Esophagus muscularis mucosa (tissue), 4 donors: ENCODE results near the gene FTH1. TPM values are rescaled to one million over a fixed set of nuclear protein-coding genes. Genes with fewer than 3 reads are reported as not detected.

Experiments used
- DNase-seq: peaks from one replicate; pipeline ENCODE4 v3.0.0-alpha.2; 2017; ENCODE audit errors: extremely low spot score
- H3K27ac ChIP-seq, 4 donors: fragments of 200-600 bp; sonication (generic); replicated peaks in 1 of 4; 1 replicate in 3 of 4; 2 replicates in 1 of 4; pipeline ENCODE4 v1.5.1; 2016 to 2019; ENCODE audit warnings: mild to moderate bottlenecking in 1 of 4
- H3K27me3 ChIP-seq, 4 donors: fragments of 200-600 bp; sonication (generic); one replicate each; pipeline versions ENCODE4 v1.5.1 to v1.6.0; 2016 to 2019
- H3K36me3 ChIP-seq, 4 donors: fragments of 200-600 bp; sonication (generic); one replicate each; pipeline ENCODE4 v1.5.1; 2016 to 2019
- H3K4me1 ChIP-seq, 4 donors: fragments of 200-600 bp; sonication (generic); one replicate each; pipeline ENCODE4 v1.5.1; 2016 to 2019
- H3K4me3 ChIP-seq, 4 donors: fragments of 200-600 bp; sonication (generic); 1 replicate in 2 of 4; 2 replicates in 2 of 4; pipeline ENCODE4 v1.5.1; 2016 to 2019; ENCODE audit warnings: mild to moderate bottlenecking in 4 of 4, moderate library complexity in 1 of 4
- H3K9me3 ChIP-seq, 4 donors: fragments of 200-600 bp; sonication (generic); 1 replicate in 3 of 4; 2 replicates in 1 of 4; pipeline ENCODE4 v1.5.1; 2016 to 2019
- CTCF ChIP-seq, 3 experiments: fragments of 200-600 bp in 2 of 3; fragments of 450-650 bp in 1 of 3; sonication (generic) in 2 of 3; IDR thresholded peaks; one replicate each; pipeline ENCODE4 v1.5.1; 2017 to 2019; ENCODE audit warnings: antibody characterized with exemption in 3 of 3, mild to moderate bottlenecking in 2 of 3, moderate library complexity in 1 of 3
- EP300 ChIP-seq: sonication (generic); formaldehyde crosslinking; IDR thresholded peaks from one replicate; pipeline ENCODE4 v1.6.1; 2017; ENCODE audit warnings: antibody characterized with exemption
- POLR2A ChIP-seq: fragments of 450-650 bp; IDR thresholded peaks from one replicate; pipeline ENCODE4 v1.6.1; 2017; ENCODE audit warnings: antibody characterized with exemption, moderate library complexity, mild to moderate bottlenecking, low read depth
- POLR2AphosphoS5 ChIP-seq, 2 donors: sonication (generic); formaldehyde crosslinking; IDR thresholded peaks; one replicate each; pipeline ENCODE4 v1.6.1; 2017; ENCODE audit warnings: antibody characterized with exemption in 2 of 2
- whole genome bisulfite sequencing: methylation state at CpG from one replicate; pipeline ENCODE4 v1.1.5; 2018; 5-methylcytosine and 5-hydroxymethylcytosine counted together
- intact Hi-C: fragments of 100-400 bp; cut with DNase I; formaldehyde crosslinking; loops from one replicate; pipeline ENCODE4 v1.15.1; 2023
- total RNA-seq, 4 donors: library from RNA; depleted of rRNA; stranded (reverse); fragments of >200 nt; gene quantifications; one replicate each; pipeline versions ENCODE4 v1.1.0 to v1.2.1, GENCODE V29; 2016

The FTH1 gene
- total RNA-seq, 4 donors from 2014 or later, result 1,795 to 3,027 (median 2,719) TPM

DNA sequence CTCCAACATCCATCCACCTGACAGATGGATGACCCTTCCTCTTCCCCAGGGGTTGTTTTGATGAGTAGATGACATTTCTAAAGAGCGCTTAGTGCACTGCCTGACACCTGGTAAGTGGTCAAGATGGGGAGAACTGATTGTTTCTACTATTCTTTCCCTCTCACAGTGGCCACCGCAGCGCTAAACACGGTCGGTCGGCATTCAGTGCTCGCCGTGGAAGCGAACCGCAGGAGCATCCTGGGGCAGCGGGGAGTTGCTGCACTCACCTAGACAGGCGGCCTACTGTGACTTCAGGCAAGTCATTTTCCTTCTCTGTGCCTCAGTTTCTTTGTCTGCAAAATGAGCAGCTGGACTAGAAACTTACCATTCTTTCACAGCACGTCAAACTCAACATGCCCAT, 22.2 kb downstream of the FTH1 start:
- Histone ChIP-seq H3K27ac (no peak overlapping the region), H3K36me3 (no peaks in the 10 kb centered on the region), H3K9me3 (no peaks in the 10 kb centered on the region), H3K27me3 (no peaks in the 10 kb centered on the region), H3K4me3 (no peak overlapping the region), H3K4me1 (peaks cover 13 to 31% (median 30%) of the 10 kb centered on the region in 4 donors)
- intact Hi-C loops, result loop anchor here (5.0 kb wide), 1 partner anchor 143 kb away; no protein-coding TSS in a partner anchor
- no peak for DNase-seq
- WGBS, result 94% methylated on average over 13 of the region's 13 CpGs
- no peak for TF ChIP-seq POLR2AphosphoS5 (IDR thresholded peaks at IDR 0.05)
- no peak for TF ChIP-seq POLR2A
- TF ChIP-seq CTCF (IDR thresholded peaks at IDR 0.05), result no peak
- no peak for TF ChIP-seq EP300

DNA sequence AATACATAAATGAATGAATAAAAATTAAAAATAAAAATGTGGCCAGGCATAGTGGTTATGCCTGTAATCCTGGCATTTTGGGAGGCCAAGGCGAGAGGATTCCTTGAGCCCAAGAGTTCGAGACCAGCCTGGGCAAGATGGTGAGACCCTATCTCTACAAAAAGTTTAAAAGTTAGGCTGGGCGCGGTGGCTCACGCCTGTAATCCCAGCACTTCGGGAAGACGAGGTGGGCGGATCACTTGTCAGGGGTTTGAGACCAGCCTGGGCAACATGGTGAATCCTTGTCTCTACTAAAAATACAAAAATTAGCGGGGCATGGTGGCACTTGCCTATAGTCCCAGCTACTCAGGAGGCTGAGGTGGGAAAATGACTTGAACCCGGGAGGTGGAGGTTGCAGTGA, 27.0 kb downstream of the FTH1 start:
- Histone ChIP-seq H3K4me3 (no peak overlapping the region), H3K9me3 (peaks cover 0 to 17% (median 10%) of the 10 kb centered on the region in 4 donors), H3K4me1 (no peaks in the 10 kb centered on the region), H3K36me3 (no peaks in the 10 kb centered on the region), H3K27ac (no peak overlapping the region), H3K27me3 (no peaks in the 10 kb centered on the region)
- TF ChIP-seq CTCF (IDR thresholded peaks at IDR 0.05) (no peak), POLR2A (no peak), EP300 (no peak), POLR2AphosphoS5 (IDR thresholded peaks at IDR 0.05) (no peak)
- intact Hi-C loops, result no loop called here
- DNase-seq, result no peak
- WGBS, result 96% methylated on average over 10 of the region's 10 CpGs

GRCh38 chr11:61935861-61936260, 31.6 kb downstream of the FTH1 start:
- 84% methylated on average over 2 of the region's 2 CpGs for WGBS
- H3K9me3 ChIP-seq, result peaks cover 0 to 17% (median 10%) of the 10 kb centered on the region in 4 donors
- H3K27me3 ChIP-seq, result no peaks in the 10 kb centered on the region
- no peaks in the 10 kb centered on the region for H3K4me1 ChIP-seq
- no peaks in the 10 kb centered on the region for H3K36me3 ChIP-seq
- intact Hi-C loops, result no loop called here
- TF ChIP-seq POLR2A (no peak), CTCF (IDR thresholded peaks at IDR 0.05) (no peak)
- H3K4me3 ChIP-seq, result no peak overlapping the region
- no peak for DNase-seq
- no peak overlapping the region for H3K27ac ChIP-seq

GRCh38 chr11:61930933-61931332, 36.5 kb downstream of the FTH1 start:
- no peak for DNase-seq
- Histone ChIP-seq H3K4me3 (no peak overlapping the region), H3K9me3 (peaks cover 0 to under 1% (median 0%) of the 10 kb centered on the region in 4 donors), H3K36me3 (no peaks in the 10 kb centered on the region), H3K27ac (no peak overlapping the region), H3K27me3 (no peaks in the 10 kb centered on the region), H3K4me1 (no peaks in the 10 kb centered on the region)
- 91% methylated on average over 3 of the region's 3 CpGs for WGBS
- intact Hi-C loops, result no loop called here
- TF ChIP-seq POLR2A (no peak), POLR2AphosphoS5 (IDR thresholded peaks at IDR 0.05) (no peak), CTCF (IDR thresholded peaks at IDR 0.05) (no peak), EP300 (no peak)

- H3K27ac ChIP-seq, result no peak overlapping the region
- no peaks in the 10 kb centered on the region for H3K9me3 ChIP-seq
- intact Hi-C loops, result no loop called here
- H3K4me3 ChIP-seq, result no peak overlapping the region
- peaks cover 5 to 9% (median 9%) of the 10 kb centered on the region in 4 donors for H3K4me1 ChIP-seq
- no peak for DNase-seq
- H3K36me3 ChIP-seq, result no peaks in the 10 kb centered on the region
- H3K27me3 ChIP-seq, result no peaks in the 10 kb centered on the region
- TF ChIP-seq CTCF (IDR thresholded peaks at IDR 0.05) (no peak), EP300 (no peak), POLR2A (no peak), POLR2AphosphoS5 (IDR thresholded peaks at IDR 0.05) (no peak)
Measured at GRCh38 chr11:61928606-61929005, 38.8 kb downstream of the FTH1 start.
